Suprapubic skin (tissue), 4 donors: ENCODE measurements around the gene LYST.

ENCODE experiments used
- CTCF ChIP-seq, 2 donors: fragments of 200-600 bp in 1 of 2; fragments of 450-650 bp in 1 of 2; sonication (generic) in 1 of 2; IDR thresholded peaks; one replicate each; pipeline ENCODE4 v1.5.1; 2016 to 2019; ENCODE audit warnings: antibody characterized with exemption in 2 of 2, mild to moderate bottlenecking in 1 of 2, moderate library complexity in 1 of 2
- POLR2A ChIP-seq, 2 donors: fragments of 450-650 bp; IDR thresholded peaks; one replicate each; pipeline ENCODE4 v1.6.1; 2017; ENCODE audit warnings: antibody characterized with exemption in 2 of 2, mild to moderate bottlenecking in 2 of 2, moderate library complexity in 2 of 2
- POLR2AphosphoS5 ChIP-seq, 3 donors: sonication (generic); formaldehyde crosslinking; IDR thresholded peaks; one replicate each; pipeline ENCODE4 v1.6.1; 2017; ENCODE audit warnings: antibody characterized with exemption in 3 of 3

- TF ChIP-seq CTCF (IDR thresholded peaks at IDR 0.05), result no peak
- TF ChIP-seq POLR2A (IDR thresholded peaks at IDR 0.05), result no peak
- TF ChIP-seq POLR2AphosphoS5 (IDR thresholded peaks at IDR 0.05), result no peak
Observed at GRCh38 chr1:235820061-235820460, 46.6 kb downstream of the LYST start.
